ENCODE results near the gene MT1B. TPM values are rescaled to one million over a fixed set of nuclear protein-coding genes. Genes with fewer than 3 reads are reported as not detected.

MT1B gene
- total RNA-seq, 4 donors from 2014 or later = not detected

DNA sequence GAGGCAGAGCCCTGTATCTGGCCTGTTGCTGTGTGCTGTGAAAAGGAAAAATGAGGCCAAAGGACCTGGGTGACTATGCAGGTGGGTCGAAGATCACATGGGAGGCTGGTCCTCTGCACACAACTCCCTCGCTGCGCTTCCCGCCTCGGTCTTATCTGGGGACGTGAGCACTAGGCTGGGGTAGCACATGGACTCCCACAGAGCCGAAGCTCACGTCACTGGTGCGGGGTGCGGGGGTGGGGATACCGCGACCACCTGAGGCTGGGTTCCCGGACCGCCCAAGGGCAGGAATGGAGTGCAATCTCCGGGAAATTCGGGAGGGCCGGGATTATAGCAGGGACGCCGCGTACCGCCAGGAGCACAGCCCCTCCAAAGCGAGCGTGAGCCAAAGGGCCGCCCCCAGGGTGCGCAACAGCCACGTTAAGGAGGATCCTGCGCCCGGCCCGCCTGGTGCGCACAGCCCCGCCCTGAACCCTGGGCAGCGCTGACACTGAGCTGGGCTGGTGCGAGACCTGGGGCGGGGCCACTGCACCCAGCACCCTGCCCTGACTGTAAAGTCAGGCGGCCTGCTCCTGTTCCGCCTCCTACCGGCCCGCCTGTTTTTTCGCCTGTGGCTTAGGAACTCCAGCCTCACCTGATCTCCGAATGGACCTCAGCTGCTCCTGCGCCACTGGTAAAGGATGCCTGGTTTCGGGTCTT, 8.5 kb upstream of the MT1B start:
- TF ChIP-seq, protein P1, sequence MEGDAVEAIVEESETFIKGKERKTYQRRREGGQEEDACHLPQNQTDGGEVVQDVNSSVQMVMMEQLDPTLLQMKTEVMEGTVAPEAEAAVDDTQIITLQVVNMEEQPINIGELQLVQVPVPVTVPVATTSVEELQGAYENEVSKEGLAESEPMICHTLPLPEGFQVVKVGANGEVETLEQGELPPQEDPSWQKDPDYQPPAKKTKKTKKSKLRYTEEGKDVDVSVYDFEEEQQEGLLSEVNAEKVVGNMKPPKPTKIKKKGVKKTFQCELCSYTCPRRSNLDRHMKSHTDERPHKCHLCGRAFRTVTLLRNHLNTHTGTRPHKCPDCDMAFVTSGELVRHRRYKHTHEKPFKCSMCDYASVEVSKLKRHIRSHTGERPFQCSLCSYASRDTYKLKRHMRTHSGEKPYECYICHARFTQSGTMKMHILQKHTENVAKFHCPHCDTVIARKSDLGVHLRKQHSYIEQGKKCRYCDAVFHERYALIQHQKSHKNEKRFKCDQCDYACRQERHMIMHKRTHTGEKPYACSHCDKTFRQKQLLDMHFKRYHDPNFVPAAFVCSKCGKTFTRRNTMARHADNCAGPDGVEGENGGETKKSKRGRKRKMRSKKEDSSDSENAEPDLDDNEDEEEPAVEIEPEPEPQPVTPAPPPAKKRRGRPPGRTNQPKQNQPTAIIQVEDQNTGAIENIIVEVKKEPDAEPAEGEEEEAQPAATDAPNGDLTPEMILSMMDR (IDR thresholded peaks at IDR 0.05; ENCODE audit: low read depth) = no peak

DNA sequence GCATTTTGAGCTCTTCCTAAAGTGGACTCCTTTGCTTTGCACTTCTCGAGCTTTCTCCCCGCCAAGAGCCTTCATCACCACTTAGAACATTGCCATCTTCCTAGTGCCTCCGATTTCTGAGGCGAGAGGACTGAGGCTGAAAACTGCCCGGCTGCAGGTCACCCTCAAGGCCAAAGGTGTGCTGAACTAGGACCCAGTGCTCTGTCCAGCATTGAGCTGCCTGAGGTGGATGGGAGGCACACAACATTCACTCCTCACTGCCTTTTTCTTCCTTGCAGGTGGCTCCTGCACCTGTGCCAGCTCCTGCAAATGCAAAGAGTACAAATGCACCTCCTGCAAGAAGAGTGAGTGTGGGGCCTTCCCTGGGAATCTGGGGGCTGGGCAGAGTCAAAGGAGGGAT, 7.9 kb upstream of the MT1B start:
- TF ChIP-seq, protein P1 (IDR thresholded peaks at IDR 0.05; ENCODE audit: low read depth) = no peak

DNA sequence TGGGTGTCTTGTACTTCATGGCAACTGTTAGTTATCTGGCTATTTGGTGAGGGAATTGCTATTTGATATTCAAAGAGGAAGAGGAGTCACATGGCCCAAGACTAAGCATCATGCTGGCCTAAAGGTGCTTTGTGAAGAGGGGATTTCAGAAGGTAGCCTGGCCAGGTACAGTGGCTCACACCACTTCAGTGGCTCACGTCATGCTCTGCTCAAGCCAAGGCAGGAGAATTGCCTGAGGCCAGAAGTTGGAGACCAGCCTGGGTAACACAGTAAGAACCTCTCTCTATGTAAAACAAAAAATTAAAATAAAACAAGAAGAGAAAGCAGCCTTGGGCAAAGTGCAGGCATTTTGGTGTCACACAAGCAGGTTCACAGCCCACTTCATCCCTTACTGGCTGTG, 6.4 kb upstream of the MT1B start:
- TF ChIP-seq, protein P1 (IDR thresholded peaks at IDR 0.05; ENCODE audit: low read depth) = no peak

DNA sequence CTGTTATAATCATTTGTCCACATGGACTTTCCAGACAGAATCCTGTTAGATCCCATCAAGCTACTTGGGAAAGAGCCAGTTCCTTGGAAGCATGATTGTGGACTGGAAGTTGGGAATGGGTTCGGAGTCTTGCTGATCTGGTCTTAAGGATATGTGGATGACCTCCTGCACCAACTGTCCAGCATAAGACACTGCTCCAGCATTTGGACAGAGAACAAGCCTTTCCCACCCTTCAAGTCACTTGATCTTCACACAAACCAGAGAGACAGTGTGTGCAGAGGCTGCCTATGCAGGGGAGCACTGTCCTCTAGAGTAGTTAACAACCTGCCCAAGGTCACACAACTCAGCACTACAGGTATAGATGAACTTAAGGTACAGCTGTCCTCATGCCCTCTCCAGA, 5.8 kb upstream of the MT1B start:
- TF ChIP-seq, protein P1 (IDR thresholded peaks at IDR 0.05; ENCODE audit: low read depth) = no peak

DNA sequence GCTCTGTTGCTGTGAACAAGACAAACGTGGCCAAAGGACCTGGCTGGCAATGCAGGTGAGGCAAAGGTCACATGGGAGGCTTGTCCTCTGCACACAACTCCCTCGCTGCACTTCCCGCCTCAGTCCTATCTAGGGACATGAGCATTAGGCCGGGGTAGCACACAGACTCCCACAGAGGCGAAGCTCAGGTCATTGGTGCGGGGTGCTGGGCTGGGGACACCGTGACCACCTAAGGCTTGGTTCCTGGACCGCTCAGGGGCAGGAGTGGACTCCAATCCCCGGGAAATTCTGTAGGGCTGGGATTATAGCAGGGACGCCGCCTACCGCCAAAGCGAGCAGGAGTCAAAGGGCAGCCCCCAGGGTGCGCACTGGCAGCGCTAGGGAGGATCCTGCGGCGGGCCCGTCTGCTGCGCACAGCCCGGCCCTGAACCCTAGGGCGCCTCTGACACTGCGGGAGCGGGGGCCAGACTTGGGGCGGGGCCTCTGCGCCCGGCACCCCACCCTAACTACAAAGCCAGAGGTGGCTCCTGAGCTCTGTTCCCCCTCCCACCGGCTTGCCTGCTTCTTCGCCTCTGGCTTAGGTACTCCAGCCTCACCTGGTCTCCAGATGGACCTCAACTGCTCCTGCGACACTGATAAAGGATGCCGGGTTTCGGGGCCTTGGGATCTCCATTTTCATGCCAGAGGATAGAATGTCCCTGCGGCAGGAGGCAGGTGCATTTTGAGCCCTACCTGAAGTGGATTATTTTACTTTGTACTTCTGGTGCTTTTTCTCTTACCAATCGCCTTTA, 3.9 kb upstream of the MT1B start:
- TF ChIP-seq, protein P1 (IDR thresholded peaks at IDR 0.05; ENCODE audit: low read depth) = no peak

DNA sequence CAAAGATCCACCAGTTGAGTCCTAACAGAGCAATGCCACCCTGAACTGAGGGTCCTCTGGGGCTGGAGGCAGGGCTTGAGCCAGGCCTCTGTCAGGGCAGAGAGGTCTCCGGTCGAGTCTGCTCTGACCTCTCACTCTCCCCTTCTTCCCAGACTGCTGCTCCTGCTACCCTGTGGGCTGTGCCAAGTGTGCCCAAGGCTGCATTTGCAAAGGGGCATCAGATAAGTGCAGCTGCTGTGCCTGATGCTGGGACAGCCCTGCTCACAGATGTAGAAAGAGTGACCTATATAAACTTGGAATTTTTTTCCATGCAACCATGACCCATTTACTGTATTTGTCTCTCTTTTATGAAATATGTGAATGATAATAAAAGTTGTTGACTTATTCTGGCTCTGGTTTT, 2.4 kb upstream of the MT1B start:
- TF ChIP-seq, protein P1 (IDR thresholded peaks at IDR 0.05; ENCODE audit: low read depth) = no peak

DNA sequence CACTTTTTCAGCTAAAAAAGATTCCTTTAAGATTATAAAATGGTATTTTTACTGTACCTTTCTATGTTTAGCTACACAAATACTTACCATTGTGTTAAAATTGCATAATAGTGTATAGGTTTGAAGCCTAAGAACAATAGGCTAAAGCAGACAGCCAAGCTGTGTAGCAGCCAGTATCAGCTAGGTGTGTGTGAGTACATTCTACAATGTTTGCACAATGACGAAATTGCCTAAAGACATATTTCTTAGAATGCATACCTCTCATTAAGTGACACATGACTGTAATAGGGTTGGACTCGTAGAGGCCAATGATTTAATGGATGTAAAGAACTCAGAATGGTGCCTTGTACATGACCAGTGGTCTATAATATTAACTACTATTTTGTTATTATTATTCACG, 1.9 kb upstream of the MT1B start:
- TF ChIP-seq, protein P1 (IDR thresholded peaks at IDR 0.05; ENCODE audit: low read depth) = no peak
